B cell (primary cell): Measurements from ENCODE around the gene MAL.

Experiments
- CTCF ChIP-seq: fragments of 200-600 bp; IDR thresholded peaks from one replicate; pipeline ENCODE4 v1.8.0; 2022; ENCODE audit warnings: antibody characterized with exemption, mild to moderate bottlenecking
- EZH2 ChIP-seq: IDR thresholded peaks from 2 replicates; pipeline ENCODE4 v1.6.1; 2012; ENCODE audit warnings: borderline replicate concordance, low read depth, mild to moderate bottlenecking, moderate library complexity, low read length; ENCODE audit not compliant: insufficient read depth, poor library complexity, severe bottlenecking

GRCh38 chr2:95034221-95034620 is 8.7 kb downstream of the MAL start:
- TF ChIP-seq CTCF (no peak), EZH2 (no peak)
